ENCODE measurements around the gene GPANK1.

The GPANK1 gene

DNA sequence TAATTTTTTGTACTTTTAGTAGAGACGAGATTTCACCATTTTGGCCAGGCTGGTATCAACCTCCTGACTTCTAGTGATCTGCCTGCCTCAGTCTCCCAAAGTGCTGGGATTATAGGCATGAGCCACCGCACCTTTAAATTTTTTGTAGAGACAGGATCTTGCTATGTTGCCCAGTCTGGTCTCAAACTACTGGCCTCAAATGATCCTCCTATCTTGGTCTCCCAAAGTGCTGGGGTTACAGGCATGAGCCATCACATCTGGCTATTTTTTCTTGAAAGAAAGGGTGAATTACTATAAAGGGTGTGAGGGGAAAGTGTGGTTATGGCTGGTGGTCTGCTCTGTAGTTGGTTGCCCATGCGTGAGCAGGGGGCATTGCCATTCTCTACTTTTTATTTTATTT, 43.4 kb upstream of the GPANK1 start:
- ChIA-PET CTCF (no interaction called here), POLR2A (no interaction called here)
- no peak for DNase-seq (ENCODE audit: extremely low spot score)
- TF ChIP-seq ARNT (IDR thresholded peaks at IDR 0.05) (no peak), TARDBP (IDR thresholded peaks at IDR 0.05) (no peak), SP1 (IDR thresholded peaks at IDR 0.05) (no peak), ELF4 (IDR thresholded peaks at IDR 0.05) (no peak)

DNA sequence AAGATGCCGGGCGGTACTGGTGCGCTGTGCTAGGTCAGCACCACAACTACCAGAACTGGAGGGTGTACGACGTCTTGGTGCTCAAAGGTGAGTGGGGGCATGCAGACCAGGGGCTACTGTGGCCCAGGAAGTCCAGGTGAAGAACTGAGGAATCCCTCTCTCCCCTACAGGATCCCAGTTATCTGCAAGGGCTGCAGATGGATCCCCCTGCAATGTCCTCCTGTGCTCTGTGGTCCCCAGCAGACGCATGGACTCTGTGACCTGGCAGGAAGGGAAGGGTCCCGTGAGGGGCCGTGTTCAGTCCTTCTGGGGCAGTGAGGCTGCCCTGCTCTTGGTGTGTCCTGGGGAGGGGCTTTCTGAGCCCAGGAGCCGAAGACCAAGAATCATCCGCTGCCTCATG, 42.9 kb upstream of the GPANK1 start:
- CTCF ChIA-PET: no interaction called here
- no peak for DNase-seq (ENCODE audit: extremely low spot score)
- TF ChIP-seq CTBP1 (IDR thresholded peaks at IDR 0.05; ENCODE audit: borderline replicate concordance) (no peak), LEF1 (IDR thresholded peaks at IDR 0.05; ENCODE audit: borderline replicate concordance) (no peak), ARNT (IDR thresholded peaks at IDR 0.05) (no peak), ELF4 (IDR thresholded peaks at IDR 0.05) (no peak), FOXM1 (IDR thresholded peaks at IDR 0.05; ENCODE audit: borderline replicate concordance) (no peak), ZNF384 (IDR thresholded peaks at IDR 0.05) (no peak)
- TF ChIP-seq, protein P1, sequence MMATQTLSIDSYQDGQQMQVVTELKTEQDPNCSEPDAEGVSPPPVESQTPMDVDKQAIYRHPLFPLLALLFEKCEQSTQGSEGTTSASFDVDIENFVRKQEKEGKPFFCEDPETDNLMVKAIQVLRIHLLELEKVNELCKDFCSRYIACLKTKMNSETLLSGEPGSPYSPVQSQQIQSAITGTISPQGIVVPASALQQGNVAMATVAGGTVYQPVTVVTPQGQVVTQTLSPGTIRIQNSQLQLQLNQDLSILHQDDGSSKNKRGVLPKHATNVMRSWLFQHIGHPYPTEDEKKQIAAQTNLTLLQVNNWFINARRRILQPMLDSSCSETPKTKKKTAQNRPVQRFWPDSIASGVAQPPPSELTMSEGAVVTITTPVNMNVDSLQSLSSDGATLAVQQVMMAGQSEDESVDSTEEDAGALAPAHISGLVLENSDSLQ (IDR thresholded peaks at IDR 0.05): no peak
- POLR2A ChIA-PET: no interaction called here

- POLR2A ChIA-PET: interaction anchor here (0.7 to 0.9 kb wide), 3 partner anchors 8 to 29 kb away, joined by 3 read pairs; partner anchors contain the start of gene LY6G6D
- CTCF ChIA-PET: no interaction called here
- no peak for TF ChIP-seq LEF1 (IDR thresholded peaks at IDR 0.05; ENCODE audit: borderline replicate concordance)
- no peak for TF ChIP-seq SP1 (IDR thresholded peaks at IDR 0.05)
- DNase-seq (ENCODE audit: extremely low spot score): no peak
These were observed 41.8 kb upstream of the GPANK1 start, which contains the start of gene LY6G6F for GRCh38 chr6:31706599-31706998. Gene LY6G6F, plus strand, starts transcription at chr6:31706866. Its CDS starts 41 bp downstream, at chr6:31706907.

DNA sequence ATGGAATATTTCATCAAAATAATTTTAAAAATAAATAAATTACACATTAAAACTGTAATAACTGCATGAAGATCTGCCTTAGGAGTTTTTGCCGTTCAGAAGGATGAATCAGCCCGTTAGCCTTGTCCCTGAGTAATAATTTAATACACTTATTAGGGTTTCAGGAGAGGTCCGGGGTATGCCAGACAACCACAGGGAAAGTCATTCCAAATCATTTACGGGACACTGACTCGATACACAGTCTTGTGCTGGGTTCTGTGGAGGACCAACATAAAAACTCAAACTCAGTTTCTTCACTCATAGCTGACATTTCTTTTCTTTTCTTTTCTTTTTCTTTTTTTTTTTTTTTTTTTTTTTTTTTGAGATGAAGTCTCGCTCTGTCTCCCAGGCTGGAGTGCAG, 41.1 kb upstream of the GPANK1 start:
- ChIA-PET POLR2A (interaction anchor here (0.9 kb wide), 2 partner anchors 9 to 29 kb away, joined by 3 read pairs; partner anchors contain the start of gene LY6G6D), CTCF (no interaction called here)
- no peak for DNase-seq (ENCODE audit: extremely low spot score)
- TF ChIP-seq HDGF (IDR thresholded peaks at IDR 0.05; ENCODE audit: borderline replicate concordance): no peak
- no peak for TF ChIP-seq ARNT (IDR thresholded peaks at IDR 0.05)
- TF ChIP-seq BHLHE40 (IDR thresholded peaks at IDR 0.05; ENCODE audit: borderline replicate concordance): no peak
- no peak for TF ChIP-seq FOXA1 (IDR thresholded peaks at IDR 0.05)
- no peak for TF ChIP-seq L3MBTL2 (conservative IDR thresholded peaks at IDR 0.05)
- no peak for TF ChIP-seq NFRKB (IDR thresholded peaks at IDR 0.05)
- TF ChIP-seq, protein P1 (IDR thresholded peaks at IDR 0.05): no peak

- ChIA-PET POLR2A (interaction anchor here (0.6 to 2.9 kb wide), 27 partner anchors 10 to 267 kb away, joined by 3 to 43 read pairs (median 4); partner anchors contain the start of genes BAG6, C6orf47, CLIC1 and CSNK2B), CTCF (interaction anchor here (0.6 to 1.4 kb wide), 5 partner anchors 36 to 127 kb away, joined by 3 to 5 read pairs (median 3); partner anchors contain the start of genes MSH5 and VARS1)
These were observed 38.3 kb upstream of the GPANK1 start, which contains the start of gene ABHD16A for GRCh38 chr6:31702819-31703716. Gene ABHD16A, minus strand, starts transcription at chr6:31703324. Its CDS starts 43 bp downstream, at chr6:31703281.

DNA sequence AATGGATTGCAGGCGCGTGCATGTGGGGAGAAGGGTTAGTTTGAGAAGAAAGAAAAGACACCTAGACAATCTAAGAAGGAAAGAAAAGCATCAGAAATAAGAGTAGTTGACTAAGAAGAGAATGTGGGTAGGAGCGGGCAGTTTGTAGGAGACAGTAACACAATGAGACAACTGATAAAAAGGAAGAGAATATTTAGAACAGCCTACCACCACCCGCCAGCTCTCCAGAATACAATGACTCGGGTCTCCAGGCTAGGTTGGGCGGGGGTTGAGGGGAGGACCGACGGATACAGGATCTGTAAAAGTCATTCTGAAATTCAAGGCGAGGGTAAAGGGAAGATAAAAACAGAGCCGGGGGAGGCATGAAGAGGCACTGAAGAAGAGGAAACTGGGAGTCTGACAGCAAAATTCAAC, 37.6 kb upstream of the GPANK1 start:
- DNase-seq (ENCODE audit: extremely low spot score): no peak
- POLR2A ChIA-PET: interaction anchor here (0.7 to 2.9 kb wide), 13 partner anchors 10 to 268 kb away, joined by 3 to 43 read pairs (median 6); partner anchors contain the start of genes C6orf47, CLIC1, DDAH2 and HSPA1B

More at GRCh38 chr6:31702819-31703716, 38.3 kb upstream of the GPANK1 start, which contains the start of gene ABHD16A:
- peak; percentile 99 for DNase-seq (ENCODE audit: extremely low spot score)
- TF ChIP-seq SUZ12 (IDR thresholded peaks at IDR 0.05): no peak
- TF ChIP-seq TARDBP (IDR thresholded peaks at IDR 0.05): no peak
- no peak for TF ChIP-seq FOXA1 (IDR thresholded peaks at IDR 0.05)
- TF ChIP-seq LEF1 (IDR thresholded peaks at IDR 0.05; ENCODE audit: borderline replicate concordance): no peak
- no peak for TF ChIP-seq NFRKB (IDR thresholded peaks at IDR 0.05)
- no peak for TF ChIP-seq HDGF (IDR thresholded peaks at IDR 0.05; ENCODE audit: borderline replicate concordance)
- TF ChIP-seq, protein P1 (IDR thresholded peaks at IDR 0.05): peak; percentile 34; the same call in 1 of the 2 replicates
- TF ChIP-seq BHLHE40 (IDR thresholded peaks at IDR 0.05; ENCODE audit: borderline replicate concordance): peak; percentile 54; the same call in 1 of the 2 replicates
- TF ChIP-seq FOXM1 (IDR thresholded peaks at IDR 0.05; ENCODE audit: borderline replicate concordance): no peak
- TF ChIP-seq L3MBTL2 (conservative IDR thresholded peaks at IDR 0.05): peak; percentile 43
- no peak for TF ChIP-seq CTBP1 (IDR thresholded peaks at IDR 0.05; ENCODE audit: borderline replicate concordance)
- peak; percentile 32; the same call in 1 of the 2 replicates for TF ChIP-seq ELF4 (IDR thresholded peaks at IDR 0.05)
- TF ChIP-seq SP1 (IDR thresholded peaks at IDR 0.05): no peak
- no peak for TF ChIP-seq FOXK2 (IDR thresholded peaks at IDR 0.05)
- no peak; the same call in 1 of the 2 replicates for TF ChIP-seq ARNT (IDR thresholded peaks at IDR 0.05)
- TF ChIP-seq ZNF384 (IDR thresholded peaks at IDR 0.05): no peak

More for the DNA sequence above, 37.6 kb upstream of the GPANK1 start:
- CTCF ChIA-PET: interaction anchor here (1.4 kb wide), 1 partner anchor 67 kb away, joined by 5 read pairs; no protein-coding TSS in a partner anchor
- no peak for TF ChIP-seq ARNT (IDR thresholded peaks at IDR 0.05)
- TF ChIP-seq, protein P1 (IDR thresholded peaks at IDR 0.05): no peak
- no peak for TF ChIP-seq FOXK2 (IDR thresholded peaks at IDR 0.05)
- no peak for TF ChIP-seq ELF4 (IDR thresholded peaks at IDR 0.05)
- no peak for TF ChIP-seq BHLHE40 (IDR thresholded peaks at IDR 0.05; ENCODE audit: borderline replicate concordance)
- TF ChIP-seq L3MBTL2 (conservative IDR thresholded peaks at IDR 0.05): no peak
- no peak for TF ChIP-seq CTBP1 (IDR thresholded peaks at IDR 0.05; ENCODE audit: borderline replicate concordance)
- TF ChIP-seq SUZ12 (IDR thresholded peaks at IDR 0.05): no peak
- no peak for TF ChIP-seq SP1 (IDR thresholded peaks at IDR 0.05)
- no peak for TF ChIP-seq NFRKB (IDR thresholded peaks at IDR 0.05)
- no peak for TF ChIP-seq LEF1 (IDR thresholded peaks at IDR 0.05; ENCODE audit: borderline replicate concordance)
- no peak for TF ChIP-seq HDGF (IDR thresholded peaks at IDR 0.05; ENCODE audit: borderline replicate concordance)
- no peak for TF ChIP-seq ZNF384 (IDR thresholded peaks at IDR 0.05)
- no peak for TF ChIP-seq TARDBP (IDR thresholded peaks at IDR 0.05)
- no peak for TF ChIP-seq FOXA1 (IDR thresholded peaks at IDR 0.05)
- no peak for TF ChIP-seq FOXM1 (IDR thresholded peaks at IDR 0.05; ENCODE audit: borderline replicate concordance)

Data from HEK293T (cell line).